Measurements from ENCODE around the gene CCDC112.

DNA sequence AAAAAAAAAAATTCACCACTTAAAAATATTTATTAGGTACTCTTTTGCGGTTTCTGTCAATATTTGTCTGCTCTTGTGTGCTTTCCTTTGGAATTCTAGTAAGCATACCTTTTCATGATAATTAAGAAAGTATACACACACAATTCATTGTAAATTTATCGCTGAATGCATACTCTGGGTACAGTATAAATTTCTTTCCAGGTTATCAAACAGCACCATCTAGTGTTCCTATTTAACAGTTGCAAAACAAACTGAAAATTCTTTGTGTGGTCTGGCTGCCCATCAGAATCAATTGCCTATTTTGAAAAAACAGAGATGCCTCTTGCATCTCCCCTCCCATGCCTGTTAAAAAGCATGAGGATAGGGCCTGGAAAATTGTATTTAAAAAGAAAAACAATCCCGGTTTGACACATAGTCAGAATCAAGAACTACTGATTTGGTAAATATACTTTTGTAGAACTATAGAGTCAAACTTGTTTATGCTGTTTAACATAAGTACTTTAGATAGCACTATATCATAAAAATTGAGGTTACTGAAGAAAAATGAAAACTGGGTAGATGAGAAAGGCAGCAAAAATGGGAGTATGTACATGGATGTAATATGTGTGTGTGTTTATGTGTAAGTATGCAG lies 50.0 kb downstream of the CCDC112 start:
- peak; percentile 31 to 71 (median 50) for TF ChIP-seq CTCF (IDR thresholded peaks at IDR 0.05)
- no peak for TF ChIP-seq POLR2A (IDR thresholded peaks at IDR 0.05)

Measured in thyroid gland (tissue), 4 donors.